IPS-18c (cell line): ENCODE measurements around the gene SGCA.

Experiments used
- H3K4me3 ChIP-seq: 2 replicates; pipeline ENCODE4 v1.7.0; 2013; ENCODE audit warnings: low read depth, mild to moderate bottlenecking, low read length, moderate library complexity; ENCODE audit not compliant: insufficient read depth
- H3K9me3 ChIP-seq: one replicate; pipeline ENCODE4 v1.6.1; 2013; ENCODE audit warnings: mild to moderate bottlenecking, low read length, moderate library complexity; ENCODE audit not compliant: control insufficient read depth, insufficient read depth

The SGCA gene

DNA sequence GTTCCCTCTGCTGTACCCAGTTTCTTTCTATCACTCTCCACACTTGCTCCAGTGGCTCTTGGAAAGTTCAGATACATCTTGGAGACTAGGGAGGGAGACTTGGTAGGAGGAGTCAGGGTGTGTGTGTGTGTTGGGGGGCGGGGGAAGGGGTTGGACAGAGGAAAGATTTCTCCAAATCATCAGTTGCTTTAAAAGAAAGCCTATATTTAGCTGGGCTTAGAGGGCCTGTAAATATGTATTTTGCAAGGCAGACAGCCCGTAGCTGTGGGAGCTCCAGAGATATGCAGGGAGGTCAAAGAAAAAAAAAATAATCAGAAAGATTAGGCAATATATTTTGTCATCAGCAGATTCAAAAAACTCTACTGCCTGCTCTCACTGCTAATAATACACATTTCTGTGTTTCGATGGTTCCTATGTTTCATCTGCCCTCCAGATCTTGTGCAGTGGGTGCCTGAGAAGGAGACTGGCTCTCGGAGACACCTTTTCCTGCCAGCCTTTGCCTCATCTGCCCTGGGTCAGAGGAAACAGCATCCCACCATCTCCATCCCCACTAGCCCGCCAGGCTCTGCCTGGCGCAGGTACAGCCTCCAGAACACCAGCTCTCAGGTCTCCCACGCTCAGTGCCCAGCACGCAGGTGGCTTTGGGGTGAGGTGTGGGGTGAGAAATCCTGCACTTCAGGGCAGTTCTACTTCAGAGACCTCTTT lies 10.5 kb upstream of the SGCA start:
- no peak overlapping the region for H3K4me3 ChIP-seq
- H3K9me3 ChIP-seq = no peaks in the 10 kb centered on the region

GRCh38 chr17:50157891-50158290 lies 7.9 kb upstream of the SGCA start:
- Histone ChIP-seq H3K4me3 (no peak overlapping the region), H3K9me3 (no peaks in the 10 kb centered on the region)

- H3K4me3 ChIP-seq = peak overlapping the region; percentile 42
- no peaks in the 10 kb centered on the region for H3K9me3 ChIP-seq
These were observed 4.5 kb upstream of the SGCA start for GRCh38 chr17:50161023-50161910.

GRCh38 chr17:50161911-50162288 lies 3.9 kb upstream of the SGCA start:
- Histone ChIP-seq H3K9me3 (no peaks in the 10 kb centered on the region), H3K4me3 (no peak overlapping the region; the same call in 1 of the 2 replicates)

- no peak overlapping the region for H3K4me3 ChIP-seq
- no peaks in the 10 kb centered on the region for H3K9me3 ChIP-seq
These were observed 3.1 kb upstream of the SGCA start for GRCh38 chr17:50162466-50163254.

GRCh38 chr17:50163843-50164696 lies 1.7 kb upstream of the SGCA start:
- H3K4me3 ChIP-seq = no peak overlapping the region
- H3K9me3 ChIP-seq = no peaks in the 10 kb centered on the region

GRCh38 chr17:50164697-50164988 lies 1.2 kb upstream of the SGCA start:
- Histone ChIP-seq H3K4me3 (no peak overlapping the region), H3K9me3 (no peaks in the 10 kb centered on the region)

GRCh38 chr17:50165066-50165465 lies 739 bp upstream of the SGCA start:
- no peaks in the 10 kb centered on the region for H3K9me3 ChIP-seq
- no peak overlapping the region for H3K4me3 ChIP-seq

GRCh38 chr17:50165466-50165865 lies 339 bp upstream of the SGCA start:
- Histone ChIP-seq H3K4me3 (no peak overlapping the region), H3K9me3 (no peaks in the 10 kb centered on the region)

DNA sequence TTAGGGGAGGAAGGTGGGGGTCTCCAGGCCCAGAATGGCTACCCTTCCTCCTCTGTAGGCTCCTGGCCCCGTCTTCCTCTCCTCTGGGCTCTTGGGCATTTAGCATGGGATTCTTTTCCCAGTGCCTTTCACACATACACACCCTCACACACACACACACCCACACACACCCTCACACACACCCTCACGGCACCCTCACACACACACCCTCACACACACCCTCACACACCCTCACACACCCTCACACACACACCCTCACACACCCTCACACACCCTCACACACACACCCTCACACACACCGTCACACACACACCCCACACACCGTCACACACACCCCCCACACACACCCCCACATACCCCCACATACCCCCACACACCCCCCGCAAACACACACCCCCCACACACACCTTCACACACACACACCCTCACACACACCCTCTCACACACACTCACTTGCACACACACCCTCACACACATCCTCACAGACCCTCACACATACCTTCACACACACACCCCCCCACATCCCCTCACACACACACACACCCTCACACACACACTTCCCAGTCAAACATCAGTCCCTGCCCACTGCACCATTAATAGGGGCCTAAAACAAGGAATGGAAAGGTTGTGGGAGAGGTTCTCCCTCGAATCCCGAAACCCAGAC lies 845 bp downstream of the SGCA start:
- no peak overlapping the region for H3K4me3 ChIP-seq
- no peaks in the 10 kb centered on the region for H3K9me3 ChIP-seq

GRCh38 chr17:50167371-50167770 lies 1.6 kb downstream of the SGCA start:
- Histone ChIP-seq H3K4me3 (no peak overlapping the region), H3K9me3 (no peaks in the 10 kb centered on the region)

GRCh38 chr17:50168319-50168718 lies 2.5 kb downstream of the SGCA start:
- Histone ChIP-seq H3K4me3 (no peak overlapping the region), H3K9me3 (no peaks in the 10 kb centered on the region)

DNA sequence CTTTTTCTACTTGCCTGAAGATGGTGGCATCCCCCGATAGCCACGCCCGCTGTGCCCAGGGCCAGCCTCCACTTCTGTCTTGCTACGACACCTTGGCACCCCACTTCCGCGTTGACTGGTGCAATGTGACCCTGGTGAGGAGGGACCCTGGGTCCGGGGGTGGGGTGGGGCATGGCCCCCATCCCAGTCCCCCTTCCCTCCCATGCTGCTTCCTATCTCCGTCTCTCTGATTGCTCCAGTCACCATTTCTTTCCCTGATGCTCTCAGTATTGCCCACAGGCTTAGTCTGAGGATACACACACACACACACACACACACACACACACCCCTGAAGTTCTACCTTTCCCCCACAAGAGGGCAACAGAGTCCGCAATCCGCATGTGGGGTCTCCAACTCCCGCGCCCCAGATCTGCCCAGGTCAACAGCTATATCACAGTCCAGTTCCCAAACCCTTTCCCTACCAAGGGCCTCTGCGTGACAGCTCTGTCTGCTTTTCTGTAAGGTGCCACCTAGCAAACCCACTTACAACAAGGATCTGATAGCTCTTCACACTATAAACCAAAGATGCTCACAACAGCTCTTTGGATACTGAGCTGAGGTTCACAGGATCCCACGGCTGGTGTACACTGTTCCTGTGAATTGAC lies 3.4 kb downstream of the SGCA start:
- Histone ChIP-seq H3K4me3 (no peak overlapping the region), H3K9me3 (no peaks in the 10 kb centered on the region)

DNA sequence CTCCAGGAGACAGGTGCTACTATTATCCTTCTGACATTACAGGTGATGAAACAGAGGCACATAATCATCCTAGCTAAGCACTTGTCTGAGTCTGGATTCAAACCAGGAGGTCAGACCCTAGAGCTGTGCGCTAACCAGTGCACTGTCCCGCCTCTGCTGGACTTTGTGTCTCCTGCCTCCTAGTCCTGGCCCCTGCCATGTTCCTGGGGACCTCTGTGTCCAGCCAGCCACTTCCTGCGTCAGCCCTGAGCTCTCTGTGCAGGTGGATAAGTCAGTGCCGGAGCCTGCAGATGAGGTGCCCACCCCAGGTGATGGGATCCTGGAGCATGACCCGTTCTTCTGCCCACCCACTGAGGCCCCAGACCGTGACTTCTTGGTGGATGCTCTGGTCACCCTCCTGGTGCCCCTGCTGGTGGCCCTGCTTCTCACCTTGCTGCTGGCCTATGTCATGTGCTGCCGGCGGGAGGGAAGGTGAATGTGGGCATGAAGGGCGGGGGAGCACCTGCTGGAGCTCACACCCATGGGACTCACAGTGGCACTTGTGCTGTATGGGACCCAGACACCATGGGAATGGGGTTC lies 4.2 kb downstream of the SGCA start:
- H3K9me3 ChIP-seq = no peaks in the 10 kb centered on the region
- H3K4me3 ChIP-seq = no peak overlapping the region

- H3K9me3 ChIP-seq = no peaks in the 10 kb centered on the region
- H3K4me3 ChIP-seq = no peak overlapping the region
These were observed 5.0 kb downstream of the SGCA start for GRCh38 chr17:50170662-50171370.
